Measurements from ENCODE around the gene RASA3. TPM values are rescaled to one million over a fixed set of nuclear protein-coding genes. Genes with fewer than 3 reads are reported as not detected.
A peak's percentile ranks its signal among the peaks of the same experiment; 100 is the strongest.

The RASA3 gene
- total and polyA plus RNA-seq, 12 donors: 6.8 to 16.9 (median 10.3) TPM

DNA sequence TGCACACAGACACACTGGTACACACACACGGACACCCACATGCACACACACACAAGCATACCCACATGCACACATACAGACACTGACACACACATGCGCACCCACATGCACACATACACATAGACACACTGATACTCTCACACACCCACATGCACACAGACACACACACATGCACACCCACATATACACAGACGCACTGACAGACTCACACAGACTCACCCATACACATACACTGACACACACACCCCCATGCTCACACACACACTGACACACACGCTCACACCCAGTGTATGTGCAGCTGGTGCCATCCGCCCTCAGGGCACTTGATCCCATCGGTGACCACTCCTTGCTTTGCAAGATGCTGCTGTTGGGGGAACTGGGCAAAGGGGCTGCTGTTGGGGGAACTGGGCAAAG lies 9.7 kb upstream of the RASA3 start:
- whole genome bisulfite sequencing, 2 donors: 92 to 93% methylated on average over 6 of the region's 6 CpGs
- Histone ChIP-seq H3K36me3 (no peaks in the 10 kb centered on the region), H3K4me1 (peaks cover 0 to 45% (median 0%) of the 10 kb centered on the region in 9 donors), H3K27me3 (peaks cover 0 to 14% (median 0%) of the 10 kb centered on the region in 7 donors), H3K4me3 (no peak overlapping the region), H3K9me3 (no peaks in the 10 kb centered on the region), H3K27ac (peak overlapping the region in 1 of 10 donors; percentile 61)
- intact Hi-C loops (cut with DNase I): no loop called here
- ATAC-seq: no peak
- no peak for DNase-seq
- no peak for TF ChIP-seq CTCF (IDR thresholded peaks at IDR 0.05)

DNA sequence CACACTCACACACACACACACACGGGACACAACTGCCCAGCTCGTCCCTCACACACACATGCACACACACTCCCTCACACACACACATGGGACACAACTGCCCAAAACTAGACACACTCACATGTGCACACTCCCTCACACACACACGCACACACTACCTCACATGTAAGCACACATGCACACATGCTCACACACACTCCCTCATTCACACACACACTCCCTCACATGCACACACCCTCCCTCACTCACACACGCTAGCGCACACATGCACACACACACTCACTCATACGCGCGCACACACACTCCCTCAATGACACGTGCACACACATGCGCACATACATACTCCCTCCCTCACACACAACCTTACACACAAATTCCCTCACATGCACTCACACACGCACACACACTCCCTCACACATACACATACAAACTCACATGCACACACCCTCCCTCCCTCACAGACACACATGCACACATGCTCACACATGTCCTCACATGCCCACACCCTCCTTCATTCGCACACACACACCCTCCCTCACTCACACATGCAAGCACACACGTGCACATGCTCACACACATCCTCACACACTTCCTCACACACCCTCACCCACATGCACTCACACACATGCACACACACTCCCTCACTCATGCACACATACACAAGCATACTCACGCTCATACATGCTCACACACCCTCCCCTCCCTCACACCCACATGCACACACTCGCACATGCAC lies 9.0 kb upstream of the RASA3 start:
- Histone ChIP-seq H3K9me3 (no peaks in the 10 kb centered on the region), H3K36me3 (no peaks in the 10 kb centered on the region), H3K27me3 (peaks cover 0 to 14% (median 0%) of the 10 kb centered on the region in 7 donors), H3K27ac (peak overlapping the region in 1 of 10 donors; percentile 78), H3K4me3 (no peak overlapping the region), H3K4me1 (peaks cover 0 to 44% (median 0%) of the 10 kb centered on the region in 9 donors)
- ATAC-seq: peak in 1 of 8 donors; percentile 45
- no peak for DNase-seq
- WGBS, 2 donors: 82 to 84% methylated on average over 15 of the region's 15 CpGs
- intact Hi-C loops (cut with DNase I): no loop called here
- no peak for TF ChIP-seq CTCF (IDR thresholded peaks at IDR 0.05)

- peak overlapping the region in 1 of 10 donors; percentile 78 for H3K27ac ChIP-seq
- DNase-seq: no peak
- no peaks in the 10 kb centered on the region for H3K36me3 ChIP-seq
- intact Hi-C loops (cut with DNase I): no loop called here
- peaks cover 0 to 14% (median 0%) of the 10 kb centered on the region in 7 donors for H3K27me3 ChIP-seq
- WGBS, 2 donors: 57 to 62% methylated on average over 10 of the region's 10 CpGs
- peak in 1 of 8 donors; percentile 10 for ATAC-seq
- peaks cover 0 to 40% (median 0%) of the 10 kb centered on the region in 9 donors for H3K4me1 ChIP-seq
- H3K9me3 ChIP-seq: no peaks in the 10 kb centered on the region
- no peak for TF ChIP-seq CTCF (IDR thresholded peaks at IDR 0.05)
- no peak overlapping the region for H3K4me3 ChIP-seq
Observed at GRCh38 chr13:114140906-114141250, 8.5 kb upstream of the RASA3 start.

DNA sequence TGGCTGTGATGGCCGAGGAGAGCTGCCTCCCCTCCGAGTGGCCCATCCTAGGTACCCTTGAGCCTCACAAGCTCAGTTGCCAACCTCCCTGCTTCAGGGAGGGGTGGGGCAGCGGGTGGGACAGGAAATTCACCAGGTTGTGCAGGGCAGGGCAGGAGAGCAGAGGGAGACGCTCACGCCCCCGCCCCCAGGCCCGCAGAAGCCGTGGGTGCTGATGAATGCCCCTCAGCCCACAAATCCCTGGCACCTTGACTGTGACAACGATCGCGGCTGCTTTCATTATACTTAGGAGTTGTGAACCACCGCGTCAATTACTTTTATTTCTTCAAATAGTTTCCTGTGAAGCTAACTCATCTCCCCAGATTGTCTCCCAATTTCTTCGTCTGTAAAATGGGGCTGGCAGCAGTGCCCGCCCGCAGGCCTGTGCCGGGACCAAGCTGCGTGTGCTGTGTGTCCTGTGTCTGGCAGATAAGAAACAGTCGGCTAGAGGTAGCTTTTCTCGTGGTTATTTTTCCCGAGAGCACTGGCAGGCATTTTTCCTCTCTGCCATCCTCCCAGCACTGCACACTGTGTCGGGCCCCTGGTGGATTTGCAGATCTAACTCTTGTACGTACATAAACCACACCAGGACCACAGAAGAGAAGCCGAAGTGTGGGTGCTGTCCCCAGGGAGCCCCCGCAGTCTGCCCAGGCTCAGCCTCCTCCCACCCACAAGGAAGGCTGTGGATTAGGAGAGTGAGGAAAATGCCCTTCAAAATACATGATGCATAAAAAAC lies 7.9 kb upstream of the RASA3 start:
- ATAC-seq: no peak

More for the DNA sequence above, 7.9 kb upstream of the RASA3 start:
- peaks cover 0 to 40% (median 0%) of the 10 kb centered on the region in 9 donors for H3K4me1 ChIP-seq
- TF ChIP-seq CTCF (IDR thresholded peaks at IDR 0.05): no peak
- DNase-seq: no peak
- peaks cover 0 to 9% (median 0%) of the 10 kb centered on the region in 7 donors for H3K27me3 ChIP-seq
- 68 to 77% methylated on average over 25 of the region's 25 CpGs for WGBS, 2 donors
- H3K4me3 ChIP-seq: peak overlapping the region in 1 of 10 donors; percentile 20
- H3K36me3 ChIP-seq: no peaks in the 10 kb centered on the region
- H3K27ac ChIP-seq: peak overlapping the region in 1 of 10 donors; percentile 78
- intact Hi-C loops (cut with DNase I): no loop called here
- no peaks in the 10 kb centered on the region for H3K9me3 ChIP-seq

Measured in heart right ventricle (tissue), 16 donors.